Upper lobe of left lung (tissue), 6 donors: ENCODE data around the gene PLXNA4. TPM values are rescaled to one million over a fixed set of nuclear protein-coding genes. Genes with fewer than 3 reads are reported as not detected.

Source experiments
- ATAC-seq, 2 donors: fragments of 200-7000 bp; cut with Tn5 transposase; one replicate each; pipeline ENCODE4 v1.9.1; 2022; ENCODE audit warnings: mild to moderate bottlenecking in 2 of 2, moderate library complexity in 2 of 2; ENCODE audit not compliant: low FRiP score in 2 of 2
- DNase-seq, 2 donors: peaks; one replicate each; pipeline ENCODE4 v3.0.0-alpha.2; 2019 to 2020
- H3K27ac ChIP-seq, 4 donors: fragments of 200-600 bp; sonication (generic); one replicate each; pipeline ENCODE4 v1.5.1; 2016 to 2019
- H3K27me3 ChIP-seq, 4 donors: fragments of 200-600 bp; sonication (generic); one replicate each; pipeline ENCODE4 v1.5.1; 2017 to 2019
- H3K36me3 ChIP-seq, 4 donors: fragments of 200-600 bp; sonication (generic); one replicate each; pipeline ENCODE4 v1.5.1; 2016 to 2019
- H3K4me1 ChIP-seq, 4 donors: fragments of 200-600 bp; sonication (generic); one replicate each; pipeline ENCODE4 v1.5.1; 2018 to 2019
- H3K4me3 ChIP-seq, 4 donors: fragments of 200-600 bp; sonication (generic); one replicate each; pipeline ENCODE4 v1.5.1; 2017 to 2019; ENCODE audit warnings: mild to moderate bottlenecking in 2 of 4, moderate library complexity in 1 of 4
- H3K9me3 ChIP-seq, 4 donors: fragments of 200-600 bp; sonication (generic); one replicate each; pipeline ENCODE4 v1.5.1; 2018 to 2019
- EP300 ChIP-seq, 4 donors: sonication (generic); formaldehyde crosslinking; IDR thresholded peaks; one replicate each; pipeline ENCODE4 v1.5.1; 2017; ENCODE audit warnings: antibody characterized with exemption in 4 of 4, control low read depth in 2 of 4
- POLR2A ChIP-seq, 4 donors: fragments of 450-650 bp; IDR thresholded peaks; one replicate each; pipeline ENCODE4 v1.5.1; 2016 to 2017; ENCODE audit warnings: antibody characterized with exemption in 4 of 4, mild to moderate bottlenecking in 2 of 4
- POLR2AphosphoS5 ChIP-seq, 2 donors: sonication (generic); formaldehyde crosslinking; IDR thresholded peaks; one replicate each; pipeline ENCODE4 v1.5.1; 2017; ENCODE audit warnings: antibody characterized with exemption in 2 of 2
- WGBS, 2 donors: methylation state at CpG; one replicate each; pipeline ENCODE4 v1.1.5; 2017 to 2018; 5-methylcytosine and 5-hydroxymethylcytosine counted together
- total RNA-seq, 6 donors: library from RNA; depleted of rRNA in 4 of 6; stranded (reverse); fragments of >200 nt in 4 of 6; gene quantifications; one replicate each; pipeline versions ENCODE4 v1.1.0 to v1.2.1, GENCODE V29; 2016 to 2021
- TF ChIP-seq, protein P1 (sequence below), 6 experiments: fragments of 450-650 bp in 4 of 6; fragments of 200-600 bp in 2 of 6; sonication (generic) in 2 of 6; IDR thresholded peaks; one replicate each; pipeline ENCODE4 v1.5.1; 2016 to 2019; ENCODE audit warnings: antibody characterized with exemption in 6 of 6
- donor health status: DM: no; HTN: no; CAD: no; lungs with moderate emphysema.
- donor health status: DM: no; HTN: yes; CAD: no; lungs with severe emphysema.

Gene PLXNA4
- total RNA-seq, 6 donors from 2014 or later = 1.1 to 5.9 (median 2.6) TPM

DNA sequence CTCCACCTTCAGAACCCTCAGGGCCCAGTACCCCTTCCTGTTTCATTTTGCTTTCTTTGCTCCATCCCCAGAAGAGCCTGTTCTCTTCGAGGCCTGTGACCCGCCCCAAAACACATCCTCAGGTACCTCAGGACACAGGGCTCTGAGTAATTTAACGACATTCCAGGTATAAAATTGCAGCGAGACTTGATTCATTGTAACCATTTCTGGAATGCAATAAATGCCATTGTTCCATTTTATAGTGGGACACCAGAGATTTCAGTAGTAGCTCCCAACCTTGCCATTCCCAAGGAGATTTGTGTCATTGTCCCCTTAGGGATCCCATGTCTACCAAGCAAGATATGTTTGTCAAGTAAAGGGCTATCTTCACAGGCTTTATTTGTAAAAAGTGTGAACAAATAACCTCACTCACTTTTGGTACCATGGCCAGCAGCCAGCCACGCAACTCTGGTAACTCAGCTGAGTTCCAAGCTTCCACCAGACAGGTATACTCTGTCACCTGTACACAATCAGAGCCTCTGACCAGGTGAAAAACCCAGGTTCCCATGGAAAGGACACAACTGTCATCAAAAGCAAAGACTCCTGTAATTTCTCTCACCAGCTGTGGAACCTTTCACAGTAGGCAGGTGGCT lies 441.3 kb downstream of the PLXNA4 start:
- no peak for TF ChIP-seq EP300 (IDR thresholded peaks at IDR 0.05)
- no peak for TF ChIP-seq POLR2A (IDR thresholded peaks at IDR 0.05)
- TF ChIP-seq POLR2AphosphoS5 (IDR thresholded peaks at IDR 0.05) = no peak
- TF ChIP-seq, protein P1, sequence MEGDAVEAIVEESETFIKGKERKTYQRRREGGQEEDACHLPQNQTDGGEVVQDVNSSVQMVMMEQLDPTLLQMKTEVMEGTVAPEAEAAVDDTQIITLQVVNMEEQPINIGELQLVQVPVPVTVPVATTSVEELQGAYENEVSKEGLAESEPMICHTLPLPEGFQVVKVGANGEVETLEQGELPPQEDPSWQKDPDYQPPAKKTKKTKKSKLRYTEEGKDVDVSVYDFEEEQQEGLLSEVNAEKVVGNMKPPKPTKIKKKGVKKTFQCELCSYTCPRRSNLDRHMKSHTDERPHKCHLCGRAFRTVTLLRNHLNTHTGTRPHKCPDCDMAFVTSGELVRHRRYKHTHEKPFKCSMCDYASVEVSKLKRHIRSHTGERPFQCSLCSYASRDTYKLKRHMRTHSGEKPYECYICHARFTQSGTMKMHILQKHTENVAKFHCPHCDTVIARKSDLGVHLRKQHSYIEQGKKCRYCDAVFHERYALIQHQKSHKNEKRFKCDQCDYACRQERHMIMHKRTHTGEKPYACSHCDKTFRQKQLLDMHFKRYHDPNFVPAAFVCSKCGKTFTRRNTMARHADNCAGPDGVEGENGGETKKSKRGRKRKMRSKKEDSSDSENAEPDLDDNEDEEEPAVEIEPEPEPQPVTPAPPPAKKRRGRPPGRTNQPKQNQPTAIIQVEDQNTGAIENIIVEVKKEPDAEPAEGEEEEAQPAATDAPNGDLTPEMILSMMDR (IDR thresholded peaks at IDR 0.05) = no peak
- Histone ChIP-seq H3K36me3 (no peaks in the 10 kb centered on the region), H3K27ac (no peak overlapping the region), H3K4me1 (no peaks in the 10 kb centered on the region), H3K9me3 (no peaks in the 10 kb centered on the region), H3K4me3 (no peak overlapping the region), H3K27me3 (no peaks in the 10 kb centered on the region)
- DNase-seq (no peak), ATAC-seq (no peak)
- WGBS, 2 donors = 55 to 75% methylated on average over 5 of the region's 5 CpGs

DNA sequence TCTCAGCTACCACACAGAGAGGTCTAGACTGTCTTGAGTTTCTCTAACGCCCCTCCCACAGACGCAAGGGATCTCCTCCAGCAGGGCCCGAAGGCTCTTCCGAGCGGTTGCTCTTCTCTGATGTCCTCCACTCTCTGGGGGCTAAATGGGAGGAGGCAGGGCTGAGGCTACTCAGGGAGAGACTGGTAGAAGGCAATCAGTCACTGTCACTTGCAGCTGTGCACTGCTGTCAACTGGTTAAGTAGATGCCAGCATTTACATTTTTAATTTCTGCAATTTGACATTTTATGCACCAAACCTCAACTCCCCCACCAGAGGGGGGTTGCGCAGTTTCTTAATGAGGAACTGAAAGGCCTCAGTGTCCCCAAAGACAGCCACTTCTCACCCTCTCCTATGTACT lies 442.8 kb downstream of the PLXNA4 start:
- 85 to 88% methylated on average over 6 of the region's 6 CpGs for WGBS, 2 donors

DNA sequence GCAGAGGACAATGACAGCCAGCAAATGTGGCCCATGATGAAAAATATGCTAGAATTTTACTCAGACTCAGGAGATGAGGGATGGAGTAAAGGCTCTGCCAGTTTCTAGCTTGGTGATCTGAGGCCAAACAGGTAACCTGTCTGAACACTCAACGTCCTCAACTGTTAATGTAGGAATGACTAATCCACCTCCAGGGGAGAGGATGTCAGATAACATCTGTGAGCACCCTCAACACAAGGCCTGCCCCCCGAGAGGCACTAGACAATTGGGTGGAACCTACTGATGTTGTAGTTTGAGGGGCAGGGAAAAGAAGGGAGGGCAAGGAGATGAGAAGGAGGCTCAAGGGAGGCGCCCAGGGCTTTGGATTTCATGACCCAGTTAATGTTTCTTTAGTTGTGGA lies 445.1 kb downstream of the PLXNA4 start:
- Histone ChIP-seq H3K27ac (no peak overlapping the region), H3K9me3 (no peaks in the 10 kb centered on the region), H3K4me1 (no peaks in the 10 kb centered on the region), H3K4me3 (no peak overlapping the region), H3K36me3 (no peaks in the 10 kb centered on the region), H3K27me3 (no peaks in the 10 kb centered on the region)
- DNase-seq (no peak), ATAC-seq (no peak)
- WGBS, 2 donors = 59 to 70% methylated on average over 2 to 3 of the region's 3 CpGs
- TF ChIP-seq EP300 (IDR thresholded peaks at IDR 0.05) (no peak), POLR2AphosphoS5 (IDR thresholded peaks at IDR 0.05) (no peak), POLR2A (IDR thresholded peaks at IDR 0.05) (no peak)
- TF ChIP-seq, protein P1 (IDR thresholded peaks at IDR 0.05) = no peak

More for the DNA sequence above, 442.8 kb downstream of the PLXNA4 start:
- TF ChIP-seq, protein P1 (IDR thresholded peaks at IDR 0.05) = no peak
- TF ChIP-seq EP300 (IDR thresholded peaks at IDR 0.05) (no peak), POLR2AphosphoS5 (IDR thresholded peaks at IDR 0.05) (no peak), POLR2A (IDR thresholded peaks at IDR 0.05) (no peak)
- Histone ChIP-seq H3K4me3 (no peak overlapping the region), H3K27me3 (no peaks in the 10 kb centered on the region), H3K27ac (no peak overlapping the region), H3K4me1 (no peaks in the 10 kb centered on the region), H3K36me3 (no peaks in the 10 kb centered on the region), H3K9me3 (no peaks in the 10 kb centered on the region)
- ATAC-seq = no peak
- DNase-seq = no peak

DNA sequence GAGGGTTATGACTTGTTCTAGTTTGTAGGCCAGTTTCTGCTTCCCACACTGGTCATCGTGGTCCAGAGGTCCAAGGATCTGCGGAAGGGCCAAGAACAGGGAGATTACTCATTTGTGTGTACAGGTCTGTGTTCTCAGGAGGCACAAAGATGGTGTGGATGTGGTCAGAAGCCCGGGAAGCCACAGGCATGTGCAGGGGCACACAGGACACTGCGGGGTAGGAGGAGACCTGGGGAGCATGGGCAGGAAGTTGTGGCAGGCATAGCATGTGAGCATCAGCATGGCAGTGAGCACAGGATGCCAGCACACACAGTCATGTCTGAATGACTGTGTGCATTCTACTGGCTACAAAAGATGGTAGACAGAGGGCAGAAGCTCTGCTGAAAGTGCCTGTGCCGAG lies 445.8 kb downstream of the PLXNA4 start:
- no peaks in the 10 kb centered on the region for H3K36me3 ChIP-seq
- H3K4me1 ChIP-seq = no peaks in the 10 kb centered on the region
- TF ChIP-seq EP300 (IDR thresholded peaks at IDR 0.05) (no peak), POLR2A (IDR thresholded peaks at IDR 0.05) (no peak), POLR2AphosphoS5 (IDR thresholded peaks at IDR 0.05) (no peak)
- TF ChIP-seq, protein P1 (IDR thresholded peaks at IDR 0.05) = no peak
- H3K4me3 ChIP-seq = no peak overlapping the region
- no peak overlapping the region for H3K27ac ChIP-seq
- ATAC-seq (no peak), DNase-seq (no peak)
- no peaks in the 10 kb centered on the region for H3K27me3 ChIP-seq
- 77 to 80% methylated on average over 4 to 5 of the region's 5 CpGs for WGBS, 2 donors
- no peaks in the 10 kb centered on the region for H3K9me3 ChIP-seq
